ENCODE measurements around the gene TP53I3. TPM values are rescaled to one million over a fixed set of nuclear protein-coding genes. Genes with fewer than 3 reads are reported as not detected.

The TP53I3 gene
- total and polyA plus RNA-seq, 2 donors (not counting 1 experiment from before 2014, with no cell fraction given) = 31.0 to 75.5 TPM

GRCh38 chr2:24077535-24077877, 7.1 kb downstream of the TP53I3 start:
- H3K4me1 ChIP-seq (ENCODE audit: control insufficient read depth, extremely low read depth, insufficient read depth, low read length) = peaks cover 5% of the 10 kb centered on the region
- peak overlapping the region; percentile 54 to 100 (median 84) for H3K4me3 ChIP-seq (replicated peaks in 1 of 4; ENCODE audit: control extremely low read depth in 1 of 4, insufficient read depth in 1 of 4, low read depth in 3 of 4, low read length in 4 of 4)
- H3K9me3 ChIP-seq (ENCODE audit: control insufficient read depth, insufficient read depth, low read depth, low read length) = no peaks in the 10 kb centered on the region
- H3K79me2 ChIP-seq (ENCODE audit: control insufficient read depth, insufficient read depth, low read length) = peaks cover 14% of the 10 kb centered on the region
- no peaks in the 10 kb centered on the region for H4K20me1 ChIP-seq (ENCODE audit: control insufficient read depth, extremely low read depth, insufficient read depth, low read length)
- H3K36me3 ChIP-seq (ENCODE audit: control insufficient read depth, insufficient read depth, low read length) = peaks cover 7% of the 10 kb centered on the region
- H3K9ac ChIP-seq (ENCODE audit: insufficient read depth, low read length) = peak overlapping the region; percentile 57
- H3K27ac ChIP-seq (ENCODE audit: insufficient read depth, low read length) = peak overlapping the region; percentile 52
- peak overlapping the region; percentile 92 for H3K4me2 ChIP-seq (ENCODE audit: extremely low read depth, insufficient read depth, low read length)
- no peaks in the 10 kb centered on the region for H3K27me3 ChIP-seq (ENCODE audit: control insufficient read depth, insufficient read depth, low read length)
- TF ChIP-seq CTCF (conservative IDR thresholded peaks at IDR 0.05 in 1 of 2, IDR thresholded peaks at IDR 0.05 in 1 of 2; ENCODE audit: low read depth in 1 of 2, low read length in 2 of 2) (no peak), EZH2 (IDR thresholded peaks at IDR 0.05; ENCODE audit: low read length, missing control alignments) (no peak)
- DNase-seq (ENCODE audit: low read depth in 2 of 2) = peak in 1 of 2 donors; percentile 7
- H2AFZ ChIP-seq (ENCODE audit: low read length) = peak overlapping the region; percentile 50

GRCh38 chr2:24076849-24077534, 7.6 kb downstream of the TP53I3 start:
- no peak for TF ChIP-seq EZH2 (IDR thresholded peaks at IDR 0.05; ENCODE audit: low read length, missing control alignments)
- TF ChIP-seq CTCF (conservative IDR thresholded peaks at IDR 0.05 in 1 of 2, IDR thresholded peaks at IDR 0.05 in 1 of 2; ENCODE audit: low read depth in 1 of 2, low read length in 2 of 2) = no peak
- Histone ChIP-seq H3K4me1 (ENCODE audit: control insufficient read depth, extremely low read depth, insufficient read depth, low read length) (peaks cover 5% of the 10 kb centered on the region), H2AFZ (ENCODE audit: low read length) (peak overlapping the region; percentile 50), H3K9ac (ENCODE audit: insufficient read depth, low read length) (peak overlapping the region; percentile 57), H3K36me3 (ENCODE audit: control insufficient read depth, insufficient read depth, low read length) (peaks cover 7% of the 10 kb centered on the region), H3K79me2 (ENCODE audit: control insufficient read depth, insufficient read depth, low read length) (peaks cover 14% of the 10 kb centered on the region), H3K4me2 (ENCODE audit: extremely low read depth, insufficient read depth, low read length) (peak overlapping the region; percentile 92), H3K4me3 (replicated peaks in 1 of 4; ENCODE audit: control extremely low read depth in 1 of 4, insufficient read depth in 1 of 4, low read depth in 3 of 4, low read length in 4 of 4) (peak overlapping the region; percentile 54 to 100 (median 84)), H4K20me1 (ENCODE audit: control insufficient read depth, extremely low read depth, insufficient read depth, low read length) (no peaks in the 10 kb centered on the region), H3K9me3 (ENCODE audit: control insufficient read depth, insufficient read depth, low read depth, low read length) (no peaks in the 10 kb centered on the region), H3K27ac (ENCODE audit: insufficient read depth, low read length) (peak overlapping the region; percentile 52), H3K27me3 (ENCODE audit: control insufficient read depth, insufficient read depth, low read length) (no peaks in the 10 kb centered on the region)
- peak in 1 of 2 donors; percentile 11 for DNase-seq (ENCODE audit: low read depth in 2 of 2)

- Histone ChIP-seq H3K79me2 (ENCODE audit: control insufficient read depth, insufficient read depth, low read length) (peaks cover 14% of the 10 kb centered on the region), H3K27me3 (ENCODE audit: control insufficient read depth, insufficient read depth, low read length) (no peaks in the 10 kb centered on the region), H3K9ac (ENCODE audit: insufficient read depth, low read length) (peak within 1 kb of the TSS; percentile 83), H2AFZ (ENCODE audit: low read length) (peak within 1 kb of the TSS; percentile 97), H3K36me3 (ENCODE audit: control insufficient read depth, insufficient read depth, low read length) (peaks cover 4% of the 10 kb centered on the region), H4K20me1 (ENCODE audit: control insufficient read depth, extremely low read depth, insufficient read depth, low read length) (no peaks in the 10 kb centered on the region), H3K4me2 (ENCODE audit: extremely low read depth, insufficient read depth, low read length) (peak within 1 kb of the TSS; percentile 95), H3K4me1 (ENCODE audit: control insufficient read depth, extremely low read depth, insufficient read depth, low read length) (peaks cover 3% of the 10 kb centered on the region), H3K9me3 (ENCODE audit: control insufficient read depth, insufficient read depth, low read depth, low read length) (no peaks in the 10 kb centered on the region), H3K27ac (ENCODE audit: insufficient read depth, low read length) (peak within 1 kb of the TSS; percentile 84), H3K4me3 (replicated peaks in 1 of 4; ENCODE audit: control extremely low read depth in 1 of 4, insufficient read depth in 1 of 4, low read depth in 3 of 4, low read length in 4 of 4) (peak within 1 kb of the TSS; percentile 70 to 100 (median 98))
- DNase-seq (ENCODE audit: low read depth in 2 of 2) = peak; percentile 98 to 99
- TF ChIP-seq CTCF (conservative IDR thresholded peaks at IDR 0.05 in 1 of 2, IDR thresholded peaks at IDR 0.05 in 1 of 2; ENCODE audit: low read depth in 1 of 2, low read length in 2 of 2) (no peak), EZH2 (IDR thresholded peaks at IDR 0.05; ENCODE audit: low read length, missing control alignments) (no peak)
Observed at GRCh38 chr2:24075915-24076848, 8.5 kb downstream of the TP53I3 start, which contains the start of gene SF3B6. Gene SF3B6, minus strand, starts transcription at chr2:24076326. Its CDS starts 97 bp downstream, at chr2:24076229.

Data from fibroblast of lung (primary cell).